OCI-LY7 (cell line): ENCODE results near the gene SIK2. TPM values are rescaled to one million over a fixed set of nuclear protein-coding genes. Genes with fewer than 3 reads are reported as not detected.

Experiments used
- BruUV-seq: library from RNA; stranded (reverse); fragments of 400-500 nt; replicated peaks from 2 replicates; lab custom pipeline; 2021; lab: Mats Ljungman, UMichigan
- CTCF ChIA-PET: fragments of 300-600 bp; sonication (Branson Sonifier 250); formaldehyde crosslinking; loops from one replicate; lab custom pipeline; 2022; ENCODE audit warnings: antibody characterized with exemption; ENCODE audit not compliant: unreplicated experiment; lab: Charles Lee
- POLR2A ChIA-PET: fragments of 300-600 bp; sonication (Branson Sonifier 250); formaldehyde crosslinking; loops from one replicate; lab custom pipeline; 2022; ENCODE audit warnings: antibody characterized with exemption; lab: Charles Lee
- DNase-seq: peaks from one replicate; pipeline ENCODE4 v3.0.0-alpha.2; 2015; ENCODE audit warnings: low spot score
- H2AFZ ChIP-seq: fragments of 200-600 bp; sonication (generic), shearing (Covaris generic); 2 replicates; pipeline ENCODE4 v1.6.1; 2014; ENCODE audit warnings: mild to moderate bottlenecking, antibody characterized with exemption, low read length, moderate library complexity
- H3K27ac ChIP-seq: fragments of 200-600 bp; sonication (generic); 2 replicates; pipeline ENCODE4 v1.5.1; 2014; ENCODE audit warnings: mixed run types, low read depth, mild to moderate bottlenecking, moderate library complexity, low read length, inconsistent platforms; ENCODE audit not compliant: poor library complexity, severe bottlenecking
- H3K36me3 ChIP-seq: fragments of 200-600 bp; sonication (generic); 2 replicates; pipeline ENCODE4 v1.6.1; 2014; ENCODE audit warnings: mild to moderate bottlenecking, antibody characterized with exemption, low read length, moderate library complexity, mixed read lengths; ENCODE audit not compliant: insufficient read depth
- H3K4me1 ChIP-seq: fragments of 200-600 bp; sonication (generic); 2 replicates; pipeline ENCODE4 v1.5.1; 2014; ENCODE audit warnings: mild to moderate bottlenecking, low read length; ENCODE audit not compliant: insufficient read depth, poor library complexity, severe bottlenecking
- H3K4me2 ChIP-seq: fragments of 200-600 bp; sonication (generic); 2 replicates; pipeline ENCODE4 v1.6.1; 2014; ENCODE audit warnings: mild to moderate bottlenecking, low read length
- H3K4me3 ChIP-seq: fragments of 200-600 bp; sonication (generic); 2 replicates; pipeline ENCODE4 v1.5.1; 2014; ENCODE audit warnings: mild to moderate bottlenecking, low read depth, low read length; ENCODE audit not compliant: poor library complexity, severe bottlenecking
- H3K79me2 ChIP-seq: fragments of 200-600 bp; sonication (generic); 2 replicates; pipeline ENCODE4 v1.6.1; 2016; ENCODE audit warnings: low read depth, mild to moderate bottlenecking, low read length, moderate library complexity, mixed read lengths; ENCODE audit not compliant: insufficient read depth
- H3K9me2 ChIP-seq: fragments of 200-600 bp; sonication (generic); 2 replicates; pipeline ENCODE4 v1.6.1; 2016; ENCODE audit warnings: mild to moderate bottlenecking, low read length, mixed read lengths; ENCODE audit not compliant: insufficient read depth
- H3K9me3 ChIP-seq: fragments of 200-600 bp; sonication (generic); 2 replicates; pipeline ENCODE4 v1.6.1; 2014; ENCODE audit warnings: mild to moderate bottlenecking, mixed run types, low read length, mixed read lengths
- H4K20me1 ChIP-seq: fragments of 200-600 bp; sonication (generic); 2 replicates; pipeline ENCODE4 v1.6.1; 2014; ENCODE audit warnings: mild to moderate bottlenecking, antibody characterized with exemption, low read length, moderate library complexity, mixed read lengths; ENCODE audit not compliant: insufficient read depth
- CTCF ChIP-seq: fragments of 200-600 bp; sonication (generic); conservative IDR thresholded peaks from 2 replicates; pipeline ENCODE4 v1.5.1; 2014; ENCODE audit warnings: mild to moderate bottlenecking, antibody characterized with exemption, low read length, moderate library complexity, mixed read lengths
- EZH2phosphoT487 ChIP-seq: fragments of 200-600 bp; sonication (generic); IDR thresholded peaks from 2 replicates; pipeline ENCODE4 v1.6.1; 2018; ENCODE audit warnings: low read depth, borderline replicate concordance, mild to moderate bottlenecking, mixed run types, antibody characterized with exemption, low read length, moderate library complexity, mixed read lengths
- intact Hi-C: fragments of 100-400 bp; cut with micrococcal nuclease; formaldehyde crosslinking; loops from one replicate; pipeline ENCODE4 v1.10.0; 2022; ENCODE audit not compliant: unreplicated experiment
- total RNA-seq, 2 experiments: library from RNA; depleted of rRNA in 1 of 2; stranded (reverse); fragments of >200 nt in 1 of 2; shearing (Covaris generic) in 1 of 2; gene quantifications; 2 replicates each; pipeline ENCODE4 v1.2.3, GENCODE V29; 2014 to 2022

SIK2 gene
- total RNA-seq, 2 experiments from 2014 or later: 9.8 to 16.9 TPM

- no peak overlapping the region for H3K27ac ChIP-seq
- TF ChIP-seq CTCF: no peak
- no peak for TF ChIP-seq EZH2phosphoT487
- no peak overlapping the region for H2AFZ ChIP-seq
- peaks cover 12% of the 10 kb centered on the region for H3K4me1 ChIP-seq
- no peaks in the 10 kb centered on the region for H3K9me2 ChIP-seq
- CTCF ChIA-PET: interaction anchor here (1.4 kb wide), 1 partner anchor 19 kb away, joined by 3 read pairs; no protein-coding TSS in a partner anchor
- no peak for DNase-seq
- no TSS peak for BruUV-seq
- H3K4me2 ChIP-seq: no peak overlapping the region
- POLR2A ChIA-PET: no interaction called here
- H4K20me1 ChIP-seq: no peaks in the 10 kb centered on the region
- H3K36me3 ChIP-seq: no peaks in the 10 kb centered on the region
- no peaks in the 10 kb centered on the region for H3K9me3 ChIP-seq
- intact Hi-C loops: no loop called here
- no peaks in the 10 kb centered on the region for H3K79me2 ChIP-seq
- no peak overlapping the region for H3K4me3 ChIP-seq
Measured at GRCh38 chr11:111572581-111572980, 29.7 kb upstream of the SIK2 start.

GRCh38 chr11:111573821-111574249 lies 28.4 kb upstream of the SIK2 start:
- Histone ChIP-seq H2AFZ (peak overlapping the region; percentile 87), H3K9me2 (no peaks in the 10 kb centered on the region), H4K20me1 (no peaks in the 10 kb centered on the region), H3K9me3 (no peaks in the 10 kb centered on the region), H3K4me2 (peak overlapping the region; percentile 53), H3K79me2 (no peaks in the 10 kb centered on the region), H3K36me3 (no peaks in the 10 kb centered on the region), H3K4me3 (no peak overlapping the region), H3K4me1 (peaks cover 12% of the 10 kb centered on the region), H3K27ac (no peak overlapping the region)
- BruUV-seq: no TSS peak
- POLR2A ChIA-PET: interaction anchor here (0.7 kb wide), 1 partner anchor 24 kb away, joined by 3 read pairs; no protein-coding TSS in a partner anchor
- DNase-seq: no peak
- TF ChIP-seq CTCF (no peak), EZH2phosphoT487 (no peak)
- intact Hi-C loops: no loop called here
- CTCF ChIA-PET: no interaction called here

- no peaks in the 10 kb centered on the region for H3K79me2 ChIP-seq
- H3K9me3 ChIP-seq: no peaks in the 10 kb centered on the region
- no TSS peak for BruUV-seq
- H3K36me3 ChIP-seq: no peaks in the 10 kb centered on the region
- intact Hi-C loops: no loop called here
- peak; percentile 50 for DNase-seq
- peak overlapping the region; percentile 24 for H3K4me3 ChIP-seq
- POLR2A ChIA-PET: interaction anchor here (0.7 kb wide), 1 partner anchor 23 kb away, joined by 3 read pairs; no protein-coding TSS in a partner anchor
- H3K9me2 ChIP-seq: no peaks in the 10 kb centered on the region
- TF ChIP-seq CTCF (peak; percentile 53; the same call in 1 of the 2 replicates), EZH2phosphoT487 (no peak)
- peaks cover 12% of the 10 kb centered on the region for H3K4me1 ChIP-seq
- no peak overlapping the region for H3K27ac ChIP-seq
- H4K20me1 ChIP-seq: no peaks in the 10 kb centered on the region
- H3K4me2 ChIP-seq: peak overlapping the region; percentile 53
- peak overlapping the region; percentile 87; the same call in 1 of the 2 replicates for H2AFZ ChIP-seq
- CTCF ChIA-PET: no interaction called here
Measured at GRCh38 chr11:111574373-111575225, 27.6 kb upstream of the SIK2 start.
